Pons (tissue), 1 donor: ENCODE results near the gene CFAP61.
"Not testable (repeated sequence)": the region's sequence is repeated elsewhere in the genome, so short reads cannot be mapped to it uniquely, and the experiment has no call there.

Experiments used
- DNase-seq: peaks from one replicate; pipeline ENCODE4 v3.0.0-alpha.2; 2016; ENCODE audit warnings: low spot score

CFAP61 gene

GRCh38 chr20:20094410-20094809 lies 42.1 kb downstream of the CFAP61 start:
- no peak for DNase-seq

- DNase-seq = no peak
Observed at GRCh38 chr20:20095114-20095872, 43.0 kb downstream of the CFAP61 start.

- peak; percentile 46 for DNase-seq
Observed at GRCh38 chr20:20096421-20096820, 44.1 kb downstream of the CFAP61 start.

- DNase-seq = no peak
Observed at GRCh38 chr20:20100881-20101280, 48.5 kb downstream of the CFAP61 start.

- no peak for DNase-seq
Observed at GRCh38 chr20:20102163-20102562, 49.8 kb downstream of the CFAP61 start.

- DNase-seq = no peak
Observed at GRCh38 chr20:20102716-20103258, 50.5 kb downstream of the CFAP61 start.

GRCh38 chr20:20103486-20103885 lies 51.2 kb downstream of the CFAP61 start:
- DNase-seq = no peak

GRCh38 chr20:20123187-20123586 lies 70.9 kb downstream of the CFAP61 start:
- DNase-seq = not testable (repeated sequence)

- no peak for DNase-seq
Observed at GRCh38 chr20:20130399-20130798, 78.1 kb downstream of the CFAP61 start.

GRCh38 chr20:20134941-20135575 lies 82.7 kb downstream of the CFAP61 start:
- DNase-seq = no peak

- no peak for DNase-seq
Observed at GRCh38 chr20:20136313-20136712, 84.0 kb downstream of the CFAP61 start.

- DNase-seq = no peak
Observed at GRCh38 chr20:20137851-20138250, 85.5 kb downstream of the CFAP61 start.

GRCh38 chr20:20138301-20139064 lies 86.2 kb downstream of the CFAP61 start:
- DNase-seq = no peak

GRCh38 chr20:20139403-20139802 lies 87.1 kb downstream of the CFAP61 start:
- DNase-seq = no peak

GRCh38 chr20:20143165-20143564 lies 90.8 kb downstream of the CFAP61 start:
- no peak for DNase-seq

GRCh38 chr20:20143646-20144045 lies 91.3 kb downstream of the CFAP61 start:
- DNase-seq = no peak

GRCh38 chr20:20148779-20149178 lies 96.4 kb downstream of the CFAP61 start:
- DNase-seq = no peak

- no peak for DNase-seq
Observed at GRCh38 chr20:20150241-20150640, 97.9 kb downstream of the CFAP61 start.

GRCh38 chr20:20160520-20160919 lies 108.2 kb downstream of the CFAP61 start:
- no peak for DNase-seq

GRCh38 chr20:20161611-20162010 lies 109.3 kb downstream of the CFAP61 start:
- no peak for DNase-seq

- DNase-seq = no peak
Observed at GRCh38 chr20:20167698-20168097, 115.4 kb downstream of the CFAP61 start.

GRCh38 chr20:20173254-20173653 lies 120.9 kb downstream of the CFAP61 start:
- DNase-seq = no peak
